Measurements from ENCODE around the gene BMPR1A. TPM values are rescaled to one million over a fixed set of nuclear protein-coding genes. Genes with fewer than 3 reads are reported as not detected.

Gene BMPR1A
- total and polyA plus RNA-seq, 12 donors = 4.4 to 55.9 (median 27.0) TPM

GRCh38 chr10:86964847-86965190, 208.4 kb downstream of the BMPR1A start:
- Histone ChIP-seq H3K4me3 (no peak overlapping the region), H3K27me3 (no peaks in the 10 kb centered on the region), H3K9me3 (replicated peaks in 1 of 3) (no peaks in the 10 kb centered on the region), H3K4me1 (replicated peaks in 1 of 2) (peaks cover 29 to 50% of the 10 kb centered on the region in 2 donors), H3K36me3 (replicated peaks in 1 of 2) (no peaks in the 10 kb centered on the region), H3K27ac (no peak overlapping the region)
- DNase-seq = peak in 2 of 7 donors; percentile 14 to 51
- intact Hi-C loops (cut with DNase I) = no loop called here
- WGBS, 4 donors = 75 to 88% (median 83%) methylated on average over 2 of the region's 2 CpGs
- TF ChIP-seq POLR2A (IDR thresholded peaks at IDR 0.05) = no peak
- TF ChIP-seq, protein P1, sequence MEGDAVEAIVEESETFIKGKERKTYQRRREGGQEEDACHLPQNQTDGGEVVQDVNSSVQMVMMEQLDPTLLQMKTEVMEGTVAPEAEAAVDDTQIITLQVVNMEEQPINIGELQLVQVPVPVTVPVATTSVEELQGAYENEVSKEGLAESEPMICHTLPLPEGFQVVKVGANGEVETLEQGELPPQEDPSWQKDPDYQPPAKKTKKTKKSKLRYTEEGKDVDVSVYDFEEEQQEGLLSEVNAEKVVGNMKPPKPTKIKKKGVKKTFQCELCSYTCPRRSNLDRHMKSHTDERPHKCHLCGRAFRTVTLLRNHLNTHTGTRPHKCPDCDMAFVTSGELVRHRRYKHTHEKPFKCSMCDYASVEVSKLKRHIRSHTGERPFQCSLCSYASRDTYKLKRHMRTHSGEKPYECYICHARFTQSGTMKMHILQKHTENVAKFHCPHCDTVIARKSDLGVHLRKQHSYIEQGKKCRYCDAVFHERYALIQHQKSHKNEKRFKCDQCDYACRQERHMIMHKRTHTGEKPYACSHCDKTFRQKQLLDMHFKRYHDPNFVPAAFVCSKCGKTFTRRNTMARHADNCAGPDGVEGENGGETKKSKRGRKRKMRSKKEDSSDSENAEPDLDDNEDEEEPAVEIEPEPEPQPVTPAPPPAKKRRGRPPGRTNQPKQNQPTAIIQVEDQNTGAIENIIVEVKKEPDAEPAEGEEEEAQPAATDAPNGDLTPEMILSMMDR (IDR thresholded peaks at IDR 0.05) = no peak

DNA sequence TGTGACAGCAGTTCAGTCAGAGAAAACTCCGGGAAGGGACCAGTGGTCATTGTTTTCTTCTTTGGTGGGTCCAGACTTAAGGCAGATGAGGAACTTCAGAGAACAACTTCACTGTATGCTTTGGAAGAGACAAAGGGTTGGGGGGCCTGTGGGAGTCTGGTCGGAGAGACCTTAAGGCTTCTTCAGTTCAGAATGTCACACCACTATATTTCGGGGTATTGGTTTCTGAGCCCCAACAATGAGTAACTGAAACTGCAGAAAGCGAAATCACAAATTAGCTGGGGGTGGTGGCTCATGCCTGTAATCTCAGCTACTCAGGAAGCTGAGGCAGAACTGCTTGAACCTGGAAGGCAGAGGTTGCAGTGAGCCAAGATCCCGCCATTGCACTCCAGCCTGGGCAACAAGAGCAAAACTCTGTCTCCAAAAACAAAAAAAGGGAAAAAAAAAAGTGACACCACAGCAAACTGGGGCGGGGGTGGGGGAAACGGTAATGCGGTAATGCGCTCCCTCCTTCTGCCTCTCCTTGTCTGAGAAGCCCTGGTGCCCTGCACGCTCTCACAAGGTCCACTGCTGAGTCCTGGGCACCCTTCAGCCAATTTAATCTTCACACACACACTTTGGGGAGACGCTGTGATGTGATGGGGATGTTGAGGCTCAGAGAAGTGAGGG, 209.7 kb downstream of the BMPR1A start:
- Histone ChIP-seq H3K4me1 (replicated peaks in 1 of 2) (peaks cover 27 to 46% of the 10 kb centered on the region in 2 donors), H3K36me3 (replicated peaks in 1 of 2) (no peaks in the 10 kb centered on the region), H3K4me3 (no peak overlapping the region), H3K27me3 (no peaks in the 10 kb centered on the region), H3K27ac (peak overlapping the region in 4 of 5 donors; percentile 38 to 98 (median 70)), H3K9me3 (replicated peaks in 1 of 3) (no peaks in the 10 kb centered on the region)
- 47 to 58% (median 56%) methylated on average over 10 to 11 of the region's 11 CpGs for WGBS, 4 donors
- intact Hi-C loops (cut with DNase I) = no loop called here
- TF ChIP-seq, protein P1 (IDR thresholded peaks at IDR 0.05) = no peak
- TF ChIP-seq POLR2A (IDR thresholded peaks at IDR 0.05) = no peak
- no peak for DNase-seq

DNA sequence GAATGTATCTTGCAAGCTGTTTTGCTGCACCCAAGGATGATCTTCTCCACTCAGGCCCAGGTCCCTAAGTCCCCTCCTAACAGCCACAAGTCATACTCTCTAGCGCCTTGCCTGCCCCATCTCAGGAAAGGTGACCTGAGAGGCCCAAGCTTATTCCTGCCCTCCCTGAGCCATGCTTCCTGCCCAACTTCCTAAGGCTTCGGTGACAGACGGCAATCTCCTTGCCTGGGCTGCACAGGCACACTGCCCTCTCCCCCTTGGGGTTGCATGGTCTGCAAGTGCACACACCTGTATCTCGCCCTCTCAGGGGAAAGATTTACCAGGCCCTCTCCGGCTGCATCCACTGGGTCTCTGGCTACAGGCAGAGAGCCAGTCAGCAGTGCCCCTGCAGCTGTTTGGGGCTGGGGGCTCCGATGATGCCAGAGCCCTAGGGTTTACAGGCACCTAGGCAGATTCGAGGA, 211.1 kb downstream of the BMPR1A start:
- 79 to 91% (median 86%) methylated on average over 6 to 7 of the region's 7 CpGs for WGBS, 4 donors
- Histone ChIP-seq H3K27me3 (no peaks in the 10 kb centered on the region), H3K9me3 (replicated peaks in 1 of 3) (no peaks in the 10 kb centered on the region), H3K4me3 (peak overlapping the region in 1 of 4 donors; percentile 74), H3K4me1 (replicated peaks in 1 of 2) (peaks cover 33 to 55% of the 10 kb centered on the region in 2 donors), H3K27ac (peak overlapping the region in 3 of 5 donors; percentile 96 to 98 (median 97)), H3K36me3 (replicated peaks in 1 of 2) (no peaks in the 10 kb centered on the region)
- intact Hi-C loops (cut with DNase I) = no loop called here
- DNase-seq = peak in 3 of 7 donors; percentile 26 to 57 (median 26)
- TF ChIP-seq, protein P1 (IDR thresholded peaks at IDR 0.05) = no peak
- TF ChIP-seq POLR2A (IDR thresholded peaks at IDR 0.05) = no peak

- DNase-seq = peak in 5 of 7 donors; percentile 22 to 60 (median 42)
- no peaks in the 10 kb centered on the region for H3K9me3 ChIP-seq (replicated peaks in 1 of 3)
- peak in 1 of 2 donors; percentile 19 for TF ChIP-seq POLR2A (IDR thresholded peaks at IDR 0.05)
- TF ChIP-seq, protein P1 (IDR thresholded peaks at IDR 0.05) = no peak
- no peaks in the 10 kb centered on the region for H3K27me3 ChIP-seq
- no peaks in the 10 kb centered on the region for H3K36me3 ChIP-seq (replicated peaks in 1 of 2)
- H3K27ac ChIP-seq = peak within 1 kb of the TSS in 3 of 5 donors; percentile 96 to 98 (median 97)
- WGBS, 4 donors = 45 to 57% (median 53%) methylated on average over 4 to 59 of the region's 59 CpGs
- H3K4me3 ChIP-seq = peak within 1 kb of the TSS in 1 of 4 donors; percentile 74
- intact Hi-C loops (cut with DNase I) = no loop called here
- peaks cover 33 to 55% of the 10 kb centered on the region in 2 donors for H3K4me1 ChIP-seq (replicated peaks in 1 of 2)
Measured at GRCh38 chr10:86968271-86968993, 212.0 kb downstream of the BMPR1A start, which contains the start of gene ADIRF. Gene ADIRF (plus strand): TSS chr10:86968482. CDS start chr10:86968545, 63 bp downstream.
